C4-2B (cell line): ENCODE data around the gene NCKAP5.

ENCODE experiments used
- H3K27ac ChIP-seq: fragments of 450-650 bp; 2 replicates; pipeline ENCODE4 v1.5.1; 2017
- ZFX ChIP-seq: fragments of 450-650 bp; IDR thresholded peaks from 2 replicates; pipeline ENCODE4 v1.6.1; 2017
- TF ChIP-seq, protein P1 (sequence below): fragments of 450-650 bp; conservative IDR thresholded peaks from 2 replicates; pipeline ENCODE4 v1.5.1; 2017; ENCODE audit warnings: mild to moderate bottlenecking

Gene NCKAP5

DNA sequence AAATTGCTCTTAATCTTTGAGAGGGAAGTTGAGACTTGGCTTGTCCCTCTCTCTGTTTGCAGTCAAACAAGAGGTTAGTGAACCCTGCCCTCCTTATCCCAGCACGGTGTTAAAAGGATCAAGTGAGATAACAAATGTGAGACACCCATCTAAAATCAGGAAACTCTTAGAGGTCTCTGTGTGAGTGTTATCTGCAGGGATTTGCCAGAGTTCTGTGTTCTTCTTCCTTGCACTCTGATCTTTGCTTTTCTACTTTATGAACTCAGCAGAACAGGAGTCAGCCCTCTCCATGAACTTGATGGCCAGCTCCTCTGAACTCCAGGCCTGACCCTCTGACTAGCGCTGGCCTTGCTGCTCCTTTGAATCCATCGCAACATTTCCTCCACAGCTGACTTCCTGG, 123.8 kb downstream of the NCKAP5 start:
- no peak for TF ChIP-seq ZFX
- TF ChIP-seq, protein P1, sequence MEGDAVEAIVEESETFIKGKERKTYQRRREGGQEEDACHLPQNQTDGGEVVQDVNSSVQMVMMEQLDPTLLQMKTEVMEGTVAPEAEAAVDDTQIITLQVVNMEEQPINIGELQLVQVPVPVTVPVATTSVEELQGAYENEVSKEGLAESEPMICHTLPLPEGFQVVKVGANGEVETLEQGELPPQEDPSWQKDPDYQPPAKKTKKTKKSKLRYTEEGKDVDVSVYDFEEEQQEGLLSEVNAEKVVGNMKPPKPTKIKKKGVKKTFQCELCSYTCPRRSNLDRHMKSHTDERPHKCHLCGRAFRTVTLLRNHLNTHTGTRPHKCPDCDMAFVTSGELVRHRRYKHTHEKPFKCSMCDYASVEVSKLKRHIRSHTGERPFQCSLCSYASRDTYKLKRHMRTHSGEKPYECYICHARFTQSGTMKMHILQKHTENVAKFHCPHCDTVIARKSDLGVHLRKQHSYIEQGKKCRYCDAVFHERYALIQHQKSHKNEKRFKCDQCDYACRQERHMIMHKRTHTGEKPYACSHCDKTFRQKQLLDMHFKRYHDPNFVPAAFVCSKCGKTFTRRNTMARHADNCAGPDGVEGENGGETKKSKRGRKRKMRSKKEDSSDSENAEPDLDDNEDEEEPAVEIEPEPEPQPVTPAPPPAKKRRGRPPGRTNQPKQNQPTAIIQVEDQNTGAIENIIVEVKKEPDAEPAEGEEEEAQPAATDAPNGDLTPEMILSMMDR = no peak
- no peak overlapping the region for H3K27ac ChIP-seq

DNA sequence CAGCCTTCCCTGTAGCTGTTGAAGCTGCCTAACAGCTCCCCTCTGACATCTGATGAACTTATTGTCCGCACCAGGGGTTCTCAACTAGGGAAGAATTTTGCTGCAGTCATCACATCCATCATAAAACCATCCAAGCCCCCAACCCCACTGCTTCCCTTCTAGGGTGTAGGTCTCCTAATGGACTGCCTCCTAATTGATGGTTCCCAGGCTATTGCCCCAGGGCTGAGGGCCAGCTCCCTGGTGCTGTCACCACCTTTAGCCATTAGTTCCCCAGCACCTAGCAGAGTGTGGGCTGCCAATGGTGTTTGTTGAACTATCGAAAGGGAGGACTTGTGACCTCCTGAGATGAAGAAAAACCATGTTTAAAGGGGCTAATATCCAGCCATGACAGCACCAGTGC, 125.9 kb downstream of the NCKAP5 start:
- H3K27ac ChIP-seq = no peak overlapping the region
- TF ChIP-seq, protein P1 = no peak
- TF ChIP-seq ZFX = no peak

DNA sequence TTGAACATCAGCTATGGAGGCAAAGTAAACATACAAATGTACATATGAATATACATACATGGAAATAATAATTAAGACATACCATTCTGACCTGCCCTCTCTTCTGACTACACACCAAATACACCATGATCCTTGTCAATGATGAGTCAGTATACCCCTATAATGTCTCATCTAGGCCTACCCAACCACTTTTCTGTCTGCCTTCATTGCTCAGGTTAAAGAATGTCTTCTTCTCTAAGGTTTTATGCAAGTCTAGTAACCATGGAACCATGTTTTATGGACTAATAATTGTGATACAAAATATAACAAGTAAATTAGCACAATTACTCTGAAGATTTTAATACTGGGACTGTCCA, 128.7 kb downstream of the NCKAP5 start:
- no peak overlapping the region for H3K27ac ChIP-seq
- TF ChIP-seq, protein P1 = no peak
- no peak for TF ChIP-seq ZFX

DNA sequence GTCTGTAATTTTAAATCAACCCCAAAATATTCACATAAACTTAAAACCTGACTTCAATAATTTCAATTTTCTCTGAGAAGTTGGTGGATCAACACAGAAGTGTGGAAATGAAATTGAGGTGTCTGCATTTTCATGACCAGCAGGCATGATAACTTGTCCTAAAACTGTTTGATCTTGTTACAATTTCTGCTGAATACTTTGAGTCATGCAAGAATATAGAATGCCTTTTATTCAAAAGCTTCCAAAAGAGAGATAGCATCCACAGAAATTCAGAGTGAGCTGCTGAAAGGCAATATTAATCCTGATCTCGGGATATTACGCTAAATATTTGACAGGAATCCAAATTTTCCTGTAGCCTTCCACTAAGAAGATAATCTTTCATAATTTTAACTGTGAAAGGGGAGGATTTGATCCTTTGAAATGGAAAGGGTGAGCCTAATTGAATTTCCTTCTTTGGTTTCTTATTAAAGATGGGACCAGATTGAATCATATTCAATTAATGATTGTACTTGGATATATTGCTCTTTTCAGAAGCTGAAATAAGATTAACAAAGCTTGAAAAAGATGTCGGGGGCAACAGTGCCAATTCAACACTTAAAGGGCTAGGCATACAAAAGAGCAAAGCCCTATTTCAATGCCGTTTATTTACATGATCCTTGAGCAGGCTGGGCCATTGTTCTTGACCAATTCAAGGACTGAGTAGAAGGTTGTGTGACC, 129.3 kb downstream of the NCKAP5 start:
- TF ChIP-seq ZFX = no peak
- TF ChIP-seq, protein P1 = no peak
- H3K27ac ChIP-seq = no peak overlapping the region

DNA sequence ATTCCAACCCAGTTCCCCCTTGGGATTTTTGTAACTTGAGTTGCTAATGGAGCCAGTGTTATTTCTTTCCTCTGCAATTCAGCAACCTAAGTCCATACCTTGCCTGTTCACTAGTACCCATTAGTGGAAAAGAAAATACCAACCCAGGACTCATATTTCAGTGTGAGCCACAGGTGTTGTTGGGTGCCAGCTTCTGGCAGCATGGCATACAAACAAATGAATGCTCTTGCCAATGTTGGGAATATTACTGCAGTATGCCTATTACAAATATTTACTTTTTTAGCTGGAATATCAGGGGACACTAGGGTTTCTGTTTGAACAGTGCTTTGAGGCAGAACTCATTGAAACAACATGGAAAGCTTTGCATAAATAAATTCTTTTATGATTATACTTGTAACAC, 130.2 kb downstream of the NCKAP5 start:
- no peak for TF ChIP-seq ZFX
- TF ChIP-seq, protein P1 = no peak
- H3K27ac ChIP-seq = no peak overlapping the region

DNA sequence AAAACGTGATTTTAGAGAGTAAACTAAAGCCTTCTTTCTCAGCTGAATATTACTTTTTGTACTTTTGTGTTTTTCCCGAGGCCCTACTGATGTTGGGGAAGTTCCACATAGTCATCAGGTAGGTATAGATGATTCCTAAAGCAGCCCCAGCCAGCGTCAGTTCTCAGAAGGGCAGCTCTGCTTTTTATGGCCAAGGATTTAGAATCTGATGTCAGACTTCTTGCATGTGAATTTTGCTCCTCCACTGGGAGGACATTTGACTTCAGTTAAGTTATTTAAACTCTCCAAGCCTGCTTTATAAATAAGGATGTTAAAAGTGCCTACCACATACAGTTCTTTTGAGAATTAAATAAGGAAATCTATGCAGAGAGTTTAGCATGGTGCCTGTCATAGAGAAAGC, 130.8 kb downstream of the NCKAP5 start:
- no peak overlapping the region for H3K27ac ChIP-seq
- TF ChIP-seq ZFX = no peak
- TF ChIP-seq, protein P1 = no peak

DNA sequence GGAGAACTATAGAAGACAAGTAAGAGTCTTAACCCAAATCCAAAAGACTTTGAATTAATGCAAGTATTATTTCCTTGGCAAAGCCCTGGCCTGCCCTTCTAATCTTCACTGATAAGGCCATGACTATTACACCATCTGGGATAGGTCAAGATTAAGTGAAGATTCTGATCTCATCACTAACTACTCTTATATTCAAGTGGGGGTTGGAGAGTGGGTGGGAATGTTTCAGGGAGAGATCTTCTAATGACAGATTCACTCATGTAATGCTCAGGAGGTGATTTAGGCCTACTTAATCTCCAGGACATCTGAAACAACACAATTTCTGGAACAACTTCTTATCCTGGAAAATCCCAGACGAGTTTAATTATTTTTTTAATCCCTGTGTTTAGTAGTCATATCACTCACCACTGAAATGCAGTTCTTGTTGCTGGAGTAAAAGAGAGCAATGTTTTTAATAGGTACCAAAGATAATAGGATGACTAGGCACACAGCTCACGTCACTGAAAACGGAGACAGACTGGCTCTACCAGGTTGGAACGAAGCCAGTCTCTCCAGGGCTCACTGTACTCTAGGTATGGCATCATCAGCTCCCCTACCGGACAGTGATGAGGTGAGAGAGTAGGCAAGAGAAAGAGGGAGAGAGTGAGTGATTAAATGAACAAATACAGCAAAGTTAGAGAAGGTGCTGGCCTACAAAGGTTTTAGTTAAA, 133.1 kb downstream of the NCKAP5 start:
- no peak overlapping the region for H3K27ac ChIP-seq
- no peak for TF ChIP-seq ZFX
- TF ChIP-seq, protein P1 = peak; percentile 25; the same call in 1 of the 2 replicates
